Measurements from ENCODE around the gene KRTAP5-8.
"Not testable (repeated sequence)": the region's sequence is repeated elsewhere in the genome, so short reads cannot be mapped to it uniquely, and the experiment has no call there.

Gene KRTAP5-8

DNA sequence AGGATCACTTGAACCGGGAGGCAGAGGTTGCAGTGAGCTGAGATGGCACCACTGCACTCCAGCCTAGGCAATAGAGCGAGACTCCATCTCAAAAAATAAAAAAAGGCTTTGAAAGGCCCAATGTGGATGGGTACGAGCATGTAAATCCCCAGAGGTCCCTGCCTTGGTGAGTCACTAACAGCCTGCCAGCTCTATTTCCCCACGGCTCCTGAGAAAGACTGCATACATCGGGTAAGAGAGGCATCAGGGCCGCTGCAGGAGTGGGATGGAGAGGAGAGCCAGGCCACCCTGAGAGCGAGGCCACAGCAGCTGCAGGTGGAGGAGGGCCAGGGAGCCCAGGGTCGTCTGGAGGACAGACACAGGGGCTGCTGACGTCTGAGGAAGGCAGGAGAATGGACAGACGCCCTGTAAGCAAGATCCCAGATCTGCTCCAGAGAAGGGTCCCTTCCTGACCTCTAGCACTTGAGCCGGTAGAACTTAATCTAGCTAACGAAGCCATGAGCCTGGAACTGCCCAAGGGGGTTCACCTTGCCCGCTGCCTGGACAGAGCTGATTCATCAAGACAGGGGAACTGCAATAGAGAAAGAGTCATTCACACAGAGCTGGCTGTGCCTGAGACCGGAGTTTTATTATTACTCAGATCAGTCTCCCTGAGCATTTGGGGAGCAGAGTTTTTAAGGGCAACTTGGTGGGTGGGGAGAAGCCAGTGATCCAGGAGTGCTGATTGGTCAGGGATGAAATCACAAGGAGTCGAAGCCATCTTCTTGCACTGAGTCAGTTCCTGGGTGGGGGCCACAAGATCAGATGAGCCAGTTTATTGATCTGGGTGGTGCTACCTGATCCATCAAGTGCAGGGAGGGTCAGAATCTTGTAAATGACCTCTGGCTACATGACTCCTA lies 5.3 kb downstream of the KRTAP5-8 start:
- no peak for DNase-seq

DNA sequence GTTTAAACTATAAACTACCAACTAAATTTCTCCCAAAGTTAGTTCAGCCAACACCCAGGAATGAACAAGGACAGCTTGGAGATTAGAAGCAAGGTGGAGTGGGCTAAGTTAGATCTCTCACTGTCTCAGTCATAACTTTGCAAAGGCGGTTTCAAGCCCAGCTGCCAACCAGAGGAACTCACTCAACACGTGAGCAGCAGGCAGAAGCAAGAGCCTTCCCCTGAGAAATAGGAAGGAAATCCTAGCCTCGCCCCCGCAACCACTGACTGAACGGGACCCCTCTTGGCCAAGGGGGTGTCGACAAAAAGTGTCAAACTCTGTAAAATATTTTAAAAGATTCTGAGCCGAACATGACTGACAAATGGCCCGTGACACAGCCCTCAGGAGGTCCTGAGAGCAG lies 6.0 kb downstream of the KRTAP5-8 start:
- no peak for DNase-seq

DNA sequence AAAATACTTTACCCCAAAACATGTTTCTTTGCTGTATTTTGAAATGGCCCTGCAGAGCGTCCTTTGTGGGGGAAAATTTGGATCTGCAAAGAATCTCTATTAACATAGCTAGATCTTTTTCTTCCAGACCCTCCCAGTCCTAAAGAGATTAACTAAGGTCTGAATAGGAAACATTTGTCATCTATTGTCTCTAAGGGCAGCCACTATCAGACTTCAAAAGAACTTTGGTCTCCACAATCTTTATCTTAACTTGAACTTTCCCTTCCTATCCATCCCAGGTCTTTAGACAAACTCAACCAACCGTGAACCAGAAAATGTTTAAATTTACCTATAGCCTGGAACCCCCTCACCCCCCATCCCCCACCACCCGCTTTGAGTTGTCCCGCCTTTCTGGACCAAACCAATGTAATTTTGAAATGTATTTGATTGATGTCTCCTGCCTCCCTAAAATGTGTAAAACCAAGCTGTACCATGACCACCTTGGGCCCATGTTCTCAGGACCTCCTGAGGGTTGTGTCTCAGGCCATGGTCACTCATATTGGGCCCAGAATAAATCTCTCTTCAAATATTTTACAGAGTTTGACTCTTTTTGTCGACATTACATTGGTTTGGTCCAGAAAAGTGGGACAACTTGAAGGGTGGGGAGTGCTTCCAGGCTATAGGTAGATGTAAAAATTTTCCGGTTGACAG lies 6.8 kb downstream of the KRTAP5-8 start:
- DNase-seq: no peak

DNA sequence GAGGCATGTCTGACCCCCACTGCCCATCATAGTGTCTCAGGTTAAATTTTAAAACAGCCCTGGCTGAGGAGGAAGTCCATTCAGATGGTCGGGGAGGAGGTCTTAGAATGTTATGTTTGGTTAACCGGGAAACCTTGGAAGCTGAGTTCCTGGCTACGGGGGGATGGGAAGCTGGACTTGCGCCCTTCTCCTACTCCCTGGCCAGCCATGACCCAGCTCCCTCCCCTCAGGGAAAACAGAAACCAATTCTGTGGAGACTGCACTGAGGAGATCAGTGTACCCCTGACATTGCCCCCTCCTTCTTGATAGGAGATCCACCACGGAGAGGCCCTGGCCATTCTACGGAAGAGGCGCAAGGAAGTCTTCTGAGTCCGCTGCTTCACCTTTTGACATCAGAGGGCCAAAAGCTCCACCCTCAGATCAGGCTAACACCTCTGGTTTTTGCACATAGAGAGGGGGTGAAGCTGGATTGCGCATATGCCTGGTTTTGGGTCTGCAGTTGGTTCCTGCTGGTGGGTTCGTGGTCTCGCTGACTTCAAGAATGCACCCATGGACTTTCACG lies 7.7 kb downstream of the KRTAP5-8 start:
- DNase-seq: no peak

DNA sequence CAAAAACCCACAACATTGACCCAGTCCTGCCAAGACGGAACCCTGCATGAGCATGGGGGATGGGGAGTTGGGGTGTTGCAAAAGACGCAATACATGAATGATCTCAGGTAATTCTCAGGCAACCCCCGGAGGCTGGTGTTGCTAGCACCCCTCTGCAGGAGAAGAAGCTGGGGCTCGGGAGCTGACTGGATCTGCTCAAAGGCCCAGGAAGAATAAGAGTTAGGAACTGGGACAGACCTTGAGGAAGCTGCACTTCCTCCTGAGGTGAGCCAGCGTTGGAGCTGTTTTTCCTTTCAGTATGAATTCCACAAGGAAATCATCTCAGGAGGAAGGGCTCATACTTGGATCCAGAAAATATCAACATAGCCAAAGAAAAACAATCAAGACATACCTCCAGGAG lies 10.3 kb downstream of the KRTAP5-8 start, which contains the start of gene KRTAP5-9:
TSS of gene KRTAP5-9 (plus strand) at position 301 of the 400 bp plus-strand sequence. CDS start 238 bp downstream, outside the sequence.
- DNase-seq: no peak

DNA sequence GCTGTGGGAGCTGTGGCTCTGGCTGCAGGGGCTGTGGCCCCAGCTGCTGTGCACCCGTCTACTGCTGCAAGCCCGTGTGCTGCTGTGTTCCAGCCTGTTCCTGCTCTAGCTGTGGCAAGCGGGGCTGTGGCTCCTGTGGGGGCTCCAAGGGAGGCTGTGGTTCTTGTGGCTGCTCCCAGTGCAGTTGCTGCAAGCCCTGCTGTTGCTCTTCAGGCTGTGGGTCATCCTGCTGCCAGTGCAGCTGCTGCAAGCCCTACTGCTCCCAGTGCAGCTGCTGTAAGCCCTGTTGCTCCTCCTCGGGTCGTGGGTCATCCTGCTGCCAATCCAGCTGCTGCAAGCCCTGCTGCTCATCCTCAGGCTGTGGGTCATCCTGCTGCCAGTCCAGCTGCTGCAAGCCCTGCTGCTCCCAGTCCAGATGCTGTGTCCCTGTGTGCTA lies 10.9 kb downstream of the KRTAP5-8 start:
- DNase-seq: no peak

DNA sequence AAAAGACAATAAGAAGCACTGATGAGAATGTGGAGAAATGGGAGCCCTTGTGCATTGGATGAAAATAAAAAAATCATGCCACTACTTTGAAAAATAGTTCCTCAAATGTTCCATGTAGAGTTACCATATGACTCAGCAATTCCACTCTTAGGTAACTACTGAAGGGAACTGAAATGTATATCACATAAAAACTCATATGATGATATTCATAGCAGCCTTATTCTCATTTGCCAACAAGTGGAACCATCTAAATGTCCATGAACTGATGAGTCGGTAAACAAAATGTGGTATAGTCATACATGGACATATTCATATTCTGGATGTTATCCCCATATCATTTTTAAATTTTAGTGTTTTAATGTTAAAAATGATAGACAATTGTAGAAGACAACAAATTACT lies 13.9 kb downstream of the KRTAP5-8 start:
- DNase-seq: no peak

DNA sequence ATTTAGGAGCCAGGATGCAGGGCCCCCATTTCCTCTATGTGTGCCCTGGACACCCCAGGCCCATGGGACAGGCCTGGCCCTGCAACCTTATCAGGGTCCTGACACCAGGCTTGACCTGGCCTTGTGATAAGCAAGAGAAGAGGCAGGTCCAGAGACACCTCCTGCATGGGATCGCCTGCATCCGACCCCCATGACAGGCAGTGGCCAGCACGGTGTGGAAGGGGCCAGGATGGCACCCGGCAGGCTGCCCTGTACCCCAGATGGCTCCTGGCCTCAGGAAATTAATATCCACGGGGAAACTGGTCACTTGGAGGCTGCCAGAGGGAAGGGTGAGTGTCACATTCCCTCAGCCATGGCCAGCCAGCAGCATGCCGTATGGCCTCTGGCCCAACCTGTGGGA lies 17.2 kb downstream of the KRTAP5-8 start:
- DNase-seq: no peak

DNA sequence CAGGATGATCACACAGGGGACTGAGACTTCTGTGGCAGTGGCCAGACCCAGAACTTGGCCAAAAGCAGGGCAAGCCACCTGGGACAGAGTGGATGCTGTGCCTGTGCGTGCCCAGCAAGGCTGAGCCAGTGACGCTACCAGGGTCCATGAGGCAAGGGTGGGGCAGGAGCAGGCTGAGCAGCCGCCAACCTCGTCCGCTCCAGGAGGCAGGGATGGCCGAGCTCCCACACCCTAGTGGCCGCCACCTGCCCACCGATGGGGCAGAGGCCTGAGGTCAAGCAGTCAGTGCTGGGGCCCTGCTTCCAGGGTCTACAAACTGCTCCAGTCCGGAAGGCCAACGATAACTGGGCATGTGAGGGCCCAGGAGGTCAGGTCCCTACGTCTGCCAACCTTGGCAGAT lies 17.7 kb downstream of the KRTAP5-8 start:
- no peak for DNase-seq

DNA sequence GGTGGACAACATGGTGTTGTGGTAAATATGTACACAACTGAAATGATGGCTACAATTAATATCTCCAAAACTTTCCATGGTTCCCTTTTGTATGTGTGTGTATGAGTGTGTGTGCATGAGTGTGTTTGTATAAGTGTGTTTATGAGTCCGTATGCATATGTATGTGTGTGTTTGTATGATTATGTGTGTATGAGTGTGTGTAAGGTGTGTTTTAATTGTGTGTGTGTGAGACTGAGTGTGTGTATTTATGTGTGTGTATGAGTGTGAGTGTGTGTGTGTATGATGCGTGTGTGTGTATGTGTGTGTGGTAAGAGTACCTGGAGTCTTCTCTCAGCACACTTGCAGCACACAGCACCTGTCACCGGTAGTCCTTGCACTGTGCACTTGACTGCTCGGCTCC lies 18.2 kb downstream of the KRTAP5-8 start:
- no peak for DNase-seq

DNA sequence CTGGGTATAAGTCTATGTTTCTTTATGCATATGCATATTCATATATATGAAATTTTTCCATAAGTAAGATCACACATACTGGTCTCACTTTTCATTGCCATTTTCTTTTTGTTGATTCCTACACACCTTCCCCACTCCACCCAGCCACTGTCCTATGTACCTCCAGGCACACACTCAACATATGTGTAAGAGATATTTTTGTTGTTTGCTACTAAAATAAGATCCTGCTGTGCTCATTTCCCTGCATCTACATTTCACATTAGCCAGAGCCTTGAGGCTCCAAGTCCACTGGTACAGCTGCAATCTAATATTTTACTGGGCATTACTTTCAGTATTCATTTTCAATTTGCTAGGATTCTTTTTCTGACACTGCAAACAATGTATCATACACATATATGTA lies 19.4 kb downstream of the KRTAP5-8 start:
- DNase-seq: no peak

DNA sequence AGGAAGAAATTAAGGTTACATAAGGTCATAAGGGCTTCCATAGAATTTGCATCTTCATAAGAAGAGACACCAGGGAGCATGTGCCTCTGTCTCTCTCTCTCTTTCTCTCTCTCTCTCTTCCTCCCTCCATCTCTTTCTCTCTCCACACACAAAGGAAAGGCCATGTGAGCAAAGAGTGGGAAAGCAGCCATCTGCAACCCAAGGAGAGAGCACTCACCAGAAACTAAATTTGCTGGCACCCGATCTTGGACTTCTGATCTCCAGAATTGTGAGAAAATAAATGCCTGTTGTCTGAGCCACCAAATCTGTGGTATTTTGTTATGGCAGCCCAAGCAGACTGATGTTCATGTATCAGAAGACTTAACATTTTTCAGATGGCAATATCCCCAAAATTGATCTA lies 21.2 kb downstream of the KRTAP5-8 start:
- peak in 18 of 56 donors; percentile 2 to 46 (median 12) for DNase-seq

DNA sequence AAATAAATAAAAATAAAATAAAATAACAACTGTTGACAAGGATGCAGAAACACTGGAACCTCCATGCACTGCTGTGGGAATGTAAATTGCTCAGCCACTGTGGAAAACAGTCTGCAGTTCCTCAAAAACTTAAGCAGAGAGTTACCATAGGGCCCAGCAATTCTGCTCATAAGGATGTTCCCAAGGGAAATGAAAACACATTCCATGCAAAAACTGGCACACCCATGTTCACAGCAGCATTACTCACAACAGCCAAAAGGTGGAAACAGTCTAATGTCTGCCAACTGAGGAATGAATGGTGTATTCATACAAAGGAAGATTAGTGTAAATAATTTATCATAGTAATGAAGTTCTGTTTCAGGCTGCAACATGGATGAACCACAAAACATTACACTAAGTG lies 24.3 kb downstream of the KRTAP5-8 start:
- no peak for DNase-seq

DNA sequence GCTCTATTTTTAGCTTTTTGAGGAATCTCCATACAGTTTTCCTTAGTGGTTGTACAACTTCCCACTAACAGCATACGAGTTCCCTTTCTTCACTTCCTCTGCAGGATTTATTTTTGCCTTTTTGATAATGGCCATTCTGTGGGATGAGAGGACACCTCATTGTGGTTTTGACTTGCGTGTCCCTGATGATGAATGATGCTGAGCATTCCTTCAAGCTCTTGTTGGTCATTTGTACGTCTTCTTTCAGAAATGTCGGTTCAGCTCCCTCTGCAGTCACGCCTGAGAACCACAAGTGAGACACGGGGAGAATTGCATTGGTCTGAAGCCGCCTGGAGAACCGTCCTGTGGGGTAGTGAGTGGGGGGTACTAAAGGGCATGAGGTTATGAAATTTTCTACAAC lies 25.6 kb downstream of the KRTAP5-8 start:
- DNase-seq: peak in 5 of 56 donors; percentile 4 to 25 (median 7)

DNA sequence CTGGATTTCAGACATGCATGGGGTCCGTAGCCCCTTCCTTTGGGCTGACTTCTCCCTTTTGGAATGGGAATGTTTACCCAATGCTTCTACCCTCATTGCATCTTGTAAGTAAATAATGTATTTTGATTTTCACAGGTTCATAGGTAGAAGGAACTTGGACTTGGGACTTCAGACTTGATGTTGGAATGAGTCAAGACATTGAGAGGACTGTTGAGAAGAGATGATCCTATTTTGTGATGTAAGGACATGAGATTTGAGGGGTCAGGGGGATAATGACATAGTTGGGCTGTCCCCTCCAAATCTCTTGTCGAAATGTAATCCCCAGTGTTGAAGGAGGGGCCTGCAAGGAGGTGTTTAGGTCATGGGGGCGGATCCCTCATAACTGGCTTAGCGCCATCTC lies 26.6 kb downstream of the KRTAP5-8 start:
- DNase-seq: no peak

DNA sequence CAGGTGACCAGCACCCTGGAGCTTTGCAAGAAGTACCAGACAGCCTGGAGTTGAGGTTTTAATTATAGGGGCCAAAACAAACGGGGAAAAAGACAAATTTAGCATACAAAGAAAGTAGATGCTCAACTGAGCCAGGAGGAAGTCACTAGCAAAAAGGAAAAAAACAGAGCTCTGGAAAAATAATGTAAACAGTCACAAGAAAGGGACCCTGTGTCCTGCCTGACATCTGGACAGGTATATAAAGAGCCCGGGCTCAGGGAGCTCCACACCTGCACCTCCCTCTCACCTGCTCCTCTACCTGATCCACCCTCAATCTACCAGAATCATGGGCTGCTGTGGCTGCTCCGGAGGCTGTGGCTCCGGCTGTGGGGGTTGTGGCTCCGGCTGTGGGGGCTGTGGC lies 27.4 kb downstream of the KRTAP5-8 start, which contains the start of gene KRTAP5-10:
TSS of gene KRTAP5-10 (plus strand) at position 301 of the 400 bp plus-strand sequence. CDS start at position 326, 25 bp downstream.
- DNase-seq: no peak

DNA sequence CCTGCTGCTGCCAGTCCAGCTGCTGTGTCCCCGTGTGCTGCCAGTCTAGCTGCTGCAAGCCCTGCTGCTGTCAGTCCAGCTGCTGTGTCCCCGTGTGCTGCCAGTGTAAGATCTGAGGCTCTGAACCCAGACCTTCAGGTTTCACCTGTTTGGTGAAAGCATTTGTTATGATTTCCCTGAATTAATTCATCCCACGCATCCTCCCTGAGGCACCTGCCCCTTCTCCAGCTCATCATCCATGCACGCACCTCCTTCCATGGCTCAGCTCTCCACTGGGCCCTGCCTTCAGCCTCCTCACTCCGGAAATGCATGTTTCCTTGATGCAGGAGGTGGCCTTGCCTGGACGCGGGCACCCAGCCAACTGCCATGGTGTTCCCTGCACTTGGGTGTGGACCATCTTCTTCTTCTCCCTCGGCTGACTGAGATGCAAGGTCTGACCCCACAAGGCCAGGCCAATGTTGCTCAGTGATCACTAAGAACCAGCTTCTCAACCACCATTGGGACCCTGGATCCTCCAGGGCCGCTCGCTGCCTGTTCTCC lies 28.3 kb downstream of the KRTAP5-8 start:
- no peak for DNase-seq

DNA sequence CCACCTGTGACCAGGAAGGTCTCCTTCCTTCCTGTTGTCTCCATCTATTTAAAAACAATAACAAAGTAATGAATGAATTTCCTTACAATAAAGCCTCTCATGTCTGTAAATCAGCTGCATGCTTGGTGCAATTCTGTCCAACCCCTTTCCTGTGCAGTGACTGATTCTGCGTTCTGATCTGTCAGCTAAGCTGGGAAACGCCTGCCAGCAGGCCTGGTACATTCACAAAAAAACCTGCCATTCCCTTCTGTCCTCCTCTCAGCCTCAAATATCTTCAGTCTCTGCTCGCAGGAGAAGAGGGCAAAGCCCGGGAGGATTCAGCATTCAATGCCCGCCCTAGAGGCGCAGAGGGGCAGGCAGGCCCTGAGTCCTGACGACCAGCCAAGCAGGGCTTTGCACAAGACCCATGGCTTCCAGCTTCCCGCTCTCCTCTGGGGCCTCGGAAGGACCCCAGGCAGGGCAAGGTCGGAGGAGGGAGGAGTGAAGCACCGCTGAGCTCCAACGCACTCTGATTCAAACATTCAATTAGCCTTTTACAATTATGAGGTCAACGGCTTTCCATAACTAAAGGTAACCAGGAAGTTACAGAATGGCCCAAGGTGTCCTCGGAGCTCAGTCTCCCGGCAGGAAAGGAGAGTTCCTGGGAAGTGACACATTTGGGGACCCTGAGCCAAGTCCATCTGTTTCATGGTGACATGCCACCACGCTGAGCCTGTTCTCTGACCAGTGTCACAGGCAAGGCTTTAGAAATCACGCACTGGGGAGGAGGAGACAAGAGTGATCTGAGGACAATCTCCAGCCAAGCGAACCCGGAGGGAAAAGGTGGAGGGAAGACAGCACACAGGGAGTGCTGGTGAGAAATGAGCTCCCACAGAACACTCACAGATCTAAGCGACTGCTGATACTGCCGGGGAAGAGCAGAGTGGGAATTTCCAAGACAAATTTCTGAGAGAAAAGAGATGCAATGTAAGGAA lies 29.1 kb downstream of the KRTAP5-8 start:
- DNase-seq: not testable (repeated sequence)

DNA sequence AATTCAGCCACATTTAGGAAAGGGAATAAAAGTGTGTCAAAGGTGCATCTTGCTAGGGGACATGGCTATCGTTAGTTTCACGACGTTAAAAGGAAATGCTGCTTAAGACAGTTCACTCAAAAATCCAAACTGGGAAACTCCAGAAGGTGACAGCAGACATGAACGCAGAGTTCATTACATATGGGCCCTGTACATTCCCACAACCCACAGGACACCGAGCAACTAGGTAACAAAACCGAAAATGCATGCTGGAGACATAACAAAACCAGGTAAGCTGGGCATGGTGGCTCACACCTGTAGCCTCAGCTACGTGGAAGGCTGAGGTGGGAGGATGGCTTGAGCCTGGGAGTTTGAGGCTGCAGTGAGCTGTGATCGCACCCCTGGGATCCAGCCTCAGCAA lies 29.8 kb downstream of the KRTAP5-8 start:
- DNase-seq: not testable (repeated sequence)

DNA sequence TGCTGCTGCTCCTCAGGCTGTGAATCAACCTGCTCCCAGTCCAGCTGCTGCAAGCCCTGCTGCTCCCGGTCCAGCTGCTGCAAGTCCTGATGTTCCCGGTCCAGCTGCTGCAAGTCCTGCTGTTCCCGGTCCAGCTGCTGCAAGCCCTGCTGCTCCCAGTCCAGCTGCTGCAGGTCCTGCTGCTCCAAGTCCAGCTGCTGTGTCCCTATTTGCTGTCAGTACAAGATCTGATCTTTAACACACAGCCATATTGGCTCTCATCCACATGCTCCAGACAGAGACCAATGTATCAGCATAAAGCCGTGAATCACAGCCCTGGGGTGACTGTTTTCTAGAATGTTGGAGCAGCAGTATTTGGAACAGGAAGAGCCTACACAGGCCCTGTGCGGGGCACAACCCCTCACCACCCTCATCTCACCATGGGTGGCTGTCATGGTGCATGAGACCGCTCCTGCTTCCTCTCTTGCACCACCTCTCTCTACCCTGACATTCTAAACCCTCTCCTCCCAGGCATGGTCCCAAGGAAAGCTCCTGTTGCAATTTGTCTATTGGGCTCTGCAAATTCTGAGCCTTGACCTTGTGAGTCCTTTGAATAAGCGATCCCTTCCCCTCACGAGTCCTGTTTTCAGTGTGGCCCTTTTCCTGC lies 31.0 kb downstream of the KRTAP5-8 start:
- DNase-seq: peak in 2 of 56 donors; percentile 4 to 11

Measured in amygdala (tissue), 56 donors.